MCF 10A (cell line): ENCODE data around the gene ACRBP. TPM values are rescaled to one million over a fixed set of nuclear protein-coding genes. Genes with fewer than 3 reads are reported as not detected.

Experiments
- BruUV-seq: library from RNA; stranded (reverse); fragments of 400-500 nt; replicated peaks from 2 replicates; lab custom pipeline; 2021; lab: Mats Ljungman, UMichigan
- CTCF ChIA-PET: fragments of 300-600 bp; sonication (Branson Sonifier 250); formaldehyde crosslinking; extraction: SDS; loops from one replicate; lab custom pipeline; 2021; ENCODE audit warnings: antibody characterized with exemption, inconsistent platforms; lab: Yijun Ruan, JAX
- POLR2A ChIA-PET: fragments of 300-600, 350-650 bp; sonication (Branson Sonifier 250); formaldehyde crosslinking; extraction: SDS; loops from one replicate; lab custom pipeline; 2020; ENCODE audit warnings: antibody characterized with exemption, inconsistent platforms; lab: Yijun Ruan, JAX
- DNase-seq: peaks from one replicate; pipeline ENCODE4 v3.0.0-alpha.2; 2018; ENCODE audit not compliant: unreplicated experiment
- H3K27ac Mint-ChIP-seq: one replicate; pipeline ENCODE4 v1.8.0; 2022; ENCODE audit warnings: mild to moderate bottlenecking, low read depth, mixed read lengths; ENCODE audit not compliant: unreplicated experiment
- H3K27me3 Mint-ChIP-seq: one replicate; pipeline ENCODE4 v1.8.0; 2022; ENCODE audit warnings: mixed read lengths; ENCODE audit not compliant: insufficient read depth, unreplicated experiment
- H3K36me3 Mint-ChIP-seq: one replicate; pipeline ENCODE4 v1.8.0; 2022; ENCODE audit warnings: mild to moderate bottlenecking, moderate library complexity, mixed read lengths; ENCODE audit not compliant: insufficient read depth, unreplicated experiment
- H3K4me1 Mint-ChIP-seq: one replicate; pipeline ENCODE4 v1.8.0; 2022; ENCODE audit warnings: mixed read lengths; ENCODE audit not compliant: insufficient read depth, unreplicated experiment
- H3K4me3 Mint-ChIP-seq: one replicate; pipeline ENCODE4 v1.8.0; 2022; ENCODE audit warnings: mild to moderate bottlenecking, moderate library complexity, mixed read lengths; ENCODE audit not compliant: unreplicated experiment
- H3K9me3 Mint-ChIP-seq: one replicate; pipeline ENCODE4 v1.8.0; 2022; ENCODE audit warnings: mixed read lengths; ENCODE audit not compliant: unreplicated experiment
- CTCF ChIP-seq: fragments of 200-600 bp; IDR thresholded peaks from one replicate; pipeline ENCODE4 v1.8.0; 2022; ENCODE audit warnings: antibody characterized with exemption, mild to moderate bottlenecking; ENCODE audit not compliant: unreplicated experiment
- intact Hi-C: fragments of 100-400 bp; cut with micrococcal nuclease; formaldehyde crosslinking; loops from 2 replicates; pipeline ENCODE4 v1.14.1; 2022
- total RNA-seq: library from RNA; stranded (reverse); gene quantifications from 2 replicates; pipeline ENCODE4 v1.2.3, GENCODE V29; 2022

ACRBP gene
- total RNA-seq, 1 experiment from 2014 or later = 0.30 TPM

GRCh38 chr12:6613776-6614512, 33.3 kb downstream of the ACRBP start:
- Mint-ChIP-seq H3K9me3 (no peaks in the 10 kb centered on the region), H3K27ac (peak overlapping the region; percentile 90), H3K4me1 (peaks cover 32% of the 10 kb centered on the region), H3K36me3 (no peaks in the 10 kb centered on the region), H3K4me3 (no peak overlapping the region), H3K27me3 (no peaks in the 10 kb centered on the region)
- BruUV-seq = no TSS peak
- intact Hi-C loops = loop anchor here (1.0 kb wide), 1 partner anchor 211 kb away; no protein-coding TSS in a partner anchor
- peak; percentile 86 for DNase-seq
- no peak for TF ChIP-seq CTCF
- POLR2A ChIA-PET = interaction anchor here (0.6 to 2.6 kb wide), 9 partner anchors 19 to 239 kb away, joined by 3 to 17 read pairs (median 3); partner anchors contain the start of genes LPAR5, MLF2, USP5 and ZNF384
- CTCF ChIA-PET = interaction anchor here (0.7 to 2.2 kb wide), 4 partner anchors 61 to 307 kb away, joined by 4 to 8 read pairs (median 5); partner anchors contain the start of gene MLF2

- CTCF ChIA-PET = interaction anchor here (0.5 to 2.2 kb wide), 8 partner anchors 33 to 495 kb away, joined by 3 to 8 read pairs (median 4); partner anchors contain the start of gene MLF2
- H3K4me1 Mint-ChIP-seq = peaks cover 32% of the 10 kb centered on the region
- intact Hi-C loops = no loop called here
- no peaks in the 10 kb centered on the region for H3K9me3 Mint-ChIP-seq
- no peak for TF ChIP-seq CTCF
- BruUV-seq = no TSS peak
- no peaks in the 10 kb centered on the region for H3K27me3 Mint-ChIP-seq
- H3K27ac Mint-ChIP-seq = peak overlapping the region; percentile 90
- no peaks in the 10 kb centered on the region for H3K36me3 Mint-ChIP-seq
- DNase-seq = peak; percentile 66
- POLR2A ChIA-PET = interaction anchor here (0.6 to 2.6 kb wide), 8 partner anchors 22 to 325 kb away, joined by 3 to 17 read pairs (median 3); partner anchors contain the start of genes COPS7A, LPAR5, MLF2 and USP5
- peak overlapping the region; percentile 38 for H3K4me3 Mint-ChIP-seq
Measured at GRCh38 chr12:6613015-6613775, 34.0 kb downstream of the ACRBP start.

GRCh38 chr12:6612652-6613014, 34.6 kb downstream of the ACRBP start:
- POLR2A ChIA-PET = interaction anchor here (0.7 to 2.6 kb wide), 4 partner anchors 77 to 325 kb away, joined by 3 to 17 read pairs (median 5); partner anchors contain the start of genes COPS7A, USP5 and ZNF384
- BruUV-seq = no TSS peak
- Mint-ChIP-seq H3K4me1 (peaks cover 27% of the 10 kb centered on the region), H3K27me3 (no peaks in the 10 kb centered on the region), H3K4me3 (peak overlapping the region; percentile 38), H3K9me3 (no peaks in the 10 kb centered on the region), H3K27ac (peak overlapping the region; percentile 90), H3K36me3 (no peaks in the 10 kb centered on the region)
- intact Hi-C loops = no loop called here
- CTCF ChIA-PET = interaction anchor here (0.5 to 1.0 kb wide), 5 partner anchors 42 to 496 kb away, joined by 3 to 5 read pairs (median 3); no protein-coding TSS in a partner anchor
- DNase-seq = no peak
- no peak for TF ChIP-seq CTCF
